OCI-LY3 (cell line): ENCODE results near the gene SMURF1.

ENCODE experiments used
- EZH2phosphoT487 ChIP-seq: fragments of 200-600 bp; shearing (Covaris generic); IDR thresholded peaks from 2 replicates; pipeline ENCODE4 v1.6.1; 2018; ENCODE audit warnings: antibody characterized with exemption, mixed run types, low read depth
- TF ChIP-seq, protein P1 (sequence below): fragments of 200-600, 300-600 bp; sonication (generic); IDR thresholded peaks from 2 replicates; pipeline ENCODE4 v1.5.1; 2014; ENCODE audit warnings: antibody characterized with exemption, low read length, low read depth

DNA sequence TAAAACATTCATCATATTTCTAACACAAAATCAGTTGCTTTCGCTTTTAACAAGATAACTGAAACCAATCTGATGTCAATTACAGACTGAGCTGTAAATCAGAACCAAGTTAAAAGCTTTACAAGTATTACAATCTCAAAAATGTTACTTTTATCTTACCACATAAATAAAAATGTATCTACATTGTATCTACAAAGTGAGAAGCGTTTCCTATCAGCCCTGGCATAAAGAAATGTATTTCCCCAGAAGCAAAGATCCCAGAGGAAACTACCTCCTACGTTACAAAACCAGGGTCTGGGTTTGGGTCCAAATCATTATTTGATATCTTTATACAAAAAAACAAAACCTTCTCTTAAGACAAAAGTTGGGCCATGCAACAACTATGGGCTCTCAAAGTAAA lies 2.6 kb downstream of the SMURF1 start:
- TF ChIP-seq, protein P1, sequence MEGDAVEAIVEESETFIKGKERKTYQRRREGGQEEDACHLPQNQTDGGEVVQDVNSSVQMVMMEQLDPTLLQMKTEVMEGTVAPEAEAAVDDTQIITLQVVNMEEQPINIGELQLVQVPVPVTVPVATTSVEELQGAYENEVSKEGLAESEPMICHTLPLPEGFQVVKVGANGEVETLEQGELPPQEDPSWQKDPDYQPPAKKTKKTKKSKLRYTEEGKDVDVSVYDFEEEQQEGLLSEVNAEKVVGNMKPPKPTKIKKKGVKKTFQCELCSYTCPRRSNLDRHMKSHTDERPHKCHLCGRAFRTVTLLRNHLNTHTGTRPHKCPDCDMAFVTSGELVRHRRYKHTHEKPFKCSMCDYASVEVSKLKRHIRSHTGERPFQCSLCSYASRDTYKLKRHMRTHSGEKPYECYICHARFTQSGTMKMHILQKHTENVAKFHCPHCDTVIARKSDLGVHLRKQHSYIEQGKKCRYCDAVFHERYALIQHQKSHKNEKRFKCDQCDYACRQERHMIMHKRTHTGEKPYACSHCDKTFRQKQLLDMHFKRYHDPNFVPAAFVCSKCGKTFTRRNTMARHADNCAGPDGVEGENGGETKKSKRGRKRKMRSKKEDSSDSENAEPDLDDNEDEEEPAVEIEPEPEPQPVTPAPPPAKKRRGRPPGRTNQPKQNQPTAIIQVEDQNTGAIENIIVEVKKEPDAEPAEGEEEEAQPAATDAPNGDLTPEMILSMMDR: no peak
- TF ChIP-seq EZH2phosphoT487: no peak
